ENCODE results near the gene PHF24.

Gene PHF24

DNA sequence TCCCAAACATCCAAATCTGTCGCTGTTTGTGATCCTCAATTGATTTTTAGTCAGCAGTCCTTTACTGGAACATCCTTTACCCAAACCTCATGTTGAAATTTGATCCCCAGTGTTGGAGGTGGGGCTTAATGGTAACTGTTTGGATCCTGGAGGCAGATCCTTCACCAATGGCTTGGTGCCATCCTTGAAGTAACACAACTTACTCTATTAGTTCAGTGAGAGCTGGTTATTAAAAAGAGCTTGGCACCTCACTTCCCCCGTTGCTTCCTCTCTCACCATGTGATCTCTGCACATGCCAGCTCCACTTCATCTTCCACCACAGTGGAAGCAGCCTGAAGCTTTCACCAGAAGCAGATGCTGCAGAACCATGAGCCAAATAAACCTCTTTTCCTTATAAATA is 71.8 kb downstream of the PHF24 start:
- no peaks in the 10 kb centered on the region for H3K9me3 Mint-ChIP-seq (ENCODE audit: low read depth)
- peaks cover 5% of the 10 kb centered on the region for H3K4me1 Mint-ChIP-seq (ENCODE audit: low read depth)
- H3K27ac Mint-ChIP-seq = no peak overlapping the region
- peaks cover 4% of the 10 kb centered on the region for H3K36me3 Mint-ChIP-seq
- no peaks in the 10 kb centered on the region for H3K27me3 Mint-ChIP-seq
- H3K4me3 Mint-ChIP-seq = no peak overlapping the region
